Measurements from ENCODE around the gene UBN2.

The UBN2 gene

DNA sequence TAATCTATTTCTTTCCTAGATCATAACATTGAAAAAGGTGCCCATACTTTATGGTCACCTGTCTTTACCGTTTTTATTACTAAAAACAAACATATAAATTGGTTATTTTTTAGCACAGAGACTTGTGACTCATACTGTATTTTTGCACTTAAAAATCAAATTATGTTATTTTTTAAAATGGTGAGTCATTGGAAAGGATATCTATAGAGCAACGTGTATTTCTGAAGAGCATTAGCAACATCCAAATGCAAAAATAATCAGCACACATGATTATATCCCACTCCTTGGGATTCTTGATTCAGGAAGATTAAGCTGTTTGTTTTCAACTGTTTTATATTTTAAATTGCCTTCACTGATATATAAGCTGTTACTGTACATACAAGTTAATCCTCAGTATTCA lies 69.4 kb downstream of the UBN2 start:
- TF ChIP-seq EZH2 (IDR thresholded peaks at IDR 0.05; ENCODE audit: borderline replicate concordance, low read length): no peak
- TF ChIP-seq CTCF (IDR thresholded peaks at IDR 0.05; ENCODE audit: low read length): no peak
- no peaks in the 10 kb centered on the region for H4K20me1 ChIP-seq (ENCODE audit: insufficient read depth, low read length)
- H3F3A ChIP-seq (ENCODE audit: insufficient read depth, low read length): no peaks in the 10 kb centered on the region
- H3K36me3 ChIP-seq (ENCODE audit: insufficient read depth, low read length): peaks cover 14% of the 10 kb centered on the region; the same call in 1 of the 2 replicates
- H3K4me1 ChIP-seq (ENCODE audit: insufficient read depth, low read length, severe bottlenecking): no peaks in the 10 kb centered on the region
- H3K9ac ChIP-seq (ENCODE audit: low read length): no peak overlapping the region
- no peak overlapping the region for H3K27ac ChIP-seq (ENCODE audit: low read depth, low read length, poor library complexity, severe bottlenecking)
- H3K9me2 ChIP-seq (ENCODE audit: low read depth, low read length): no peaks in the 10 kb centered on the region
- H3K9me3 ChIP-seq (ENCODE audit: low read length): no peaks in the 10 kb centered on the region
- no peaks in the 10 kb centered on the region for H3K79me2 ChIP-seq (ENCODE audit: insufficient read depth, low read length)
- no peak overlapping the region for H3K4me3 ChIP-seq (ENCODE audit: low read depth, low read length, poor library complexity, severe bottlenecking)
- no peak overlapping the region for H3K4me2 ChIP-seq (ENCODE audit: low read length)
- H3K27me3 ChIP-seq (ENCODE audit: insufficient read depth, low read length): no peaks in the 10 kb centered on the region
- H2AFZ ChIP-seq (ENCODE audit: low read length): no peak overlapping the region

GRCh38 chr7:139304517-139304916 lies 73.5 kb downstream of the UBN2 start:
- H3K27me3 ChIP-seq (ENCODE audit: insufficient read depth, low read length): no peaks in the 10 kb centered on the region
- H3K79me2 ChIP-seq (ENCODE audit: insufficient read depth, low read length): no peaks in the 10 kb centered on the region
- no peak overlapping the region for H3K9ac ChIP-seq (ENCODE audit: low read length)
- no peaks in the 10 kb centered on the region for H3K9me3 ChIP-seq (ENCODE audit: low read length)
- H4K20me1 ChIP-seq (ENCODE audit: insufficient read depth, low read length): no peaks in the 10 kb centered on the region
- H3K4me2 ChIP-seq (ENCODE audit: low read length): no peak overlapping the region
- H3F3A ChIP-seq (ENCODE audit: insufficient read depth, low read length): no peaks in the 10 kb centered on the region
- no peaks in the 10 kb centered on the region; the same call in 1 of the 2 replicates for H3K36me3 ChIP-seq (ENCODE audit: insufficient read depth, low read length)
- no peaks in the 10 kb centered on the region for H3K9me2 ChIP-seq (ENCODE audit: low read depth, low read length)
- no peak overlapping the region for H3K27ac ChIP-seq (ENCODE audit: low read depth, low read length, poor library complexity, severe bottlenecking)
- no peak overlapping the region for H3K4me3 ChIP-seq (ENCODE audit: low read depth, low read length, poor library complexity, severe bottlenecking)
- TF ChIP-seq EZH2 (IDR thresholded peaks at IDR 0.05; ENCODE audit: borderline replicate concordance, low read length): no peak
- H2AFZ ChIP-seq (ENCODE audit: low read length): no peak overlapping the region
- no peaks in the 10 kb centered on the region for H3K4me1 ChIP-seq (ENCODE audit: insufficient read depth, low read length, severe bottlenecking)

- H3F3A ChIP-seq (ENCODE audit: insufficient read depth, low read length): no peaks in the 10 kb centered on the region
- no peaks in the 10 kb centered on the region for H3K27me3 ChIP-seq (ENCODE audit: insufficient read depth, low read length)
- H3K4me3 ChIP-seq (ENCODE audit: low read depth, low read length, poor library complexity, severe bottlenecking): no peak overlapping the region
- no peak overlapping the region for H3K27ac ChIP-seq (ENCODE audit: low read depth, low read length, poor library complexity, severe bottlenecking)
- TF ChIP-seq CTCF (IDR thresholded peaks at IDR 0.05; ENCODE audit: low read length) (no peak), EZH2 (IDR thresholded peaks at IDR 0.05; ENCODE audit: borderline replicate concordance, low read length) (no peak)
- no peak overlapping the region for H3K4me2 ChIP-seq (ENCODE audit: low read length)
- no peak overlapping the region for H2AFZ ChIP-seq (ENCODE audit: low read length)
- no peaks in the 10 kb centered on the region for H3K36me3 ChIP-seq (ENCODE audit: insufficient read depth, low read length)
- H3K4me1 ChIP-seq (ENCODE audit: insufficient read depth, low read length, severe bottlenecking): no peaks in the 10 kb centered on the region
- H4K20me1 ChIP-seq (ENCODE audit: insufficient read depth, low read length): no peaks in the 10 kb centered on the region
- H3K79me2 ChIP-seq (ENCODE audit: insufficient read depth, low read length): no peaks in the 10 kb centered on the region
- H3K9ac ChIP-seq (ENCODE audit: low read length): no peak overlapping the region
- no peaks in the 10 kb centered on the region for H3K9me3 ChIP-seq (ENCODE audit: low read length)
- H3K9me2 ChIP-seq (ENCODE audit: low read depth, low read length): no peaks in the 10 kb centered on the region
Observed at GRCh38 chr7:139317939-139318505, 87.0 kb downstream of the UBN2 start.

Measured in OCI-LY1 (cell line).